ENCODE measurements around the gene ROPN1L.
"Not testable (repeated sequence)": the region's sequence is repeated elsewhere in the genome, so short reads cannot be mapped to it uniquely, and the experiment has no call there.

Gene ROPN1L

GRCh38 chr5:10501554-10502075 lies 59.9 kb downstream of the ROPN1L start:
- peak; percentile 38 for DNase-seq (ENCODE audit: low read depth)

- DNase-seq (ENCODE audit: low read depth): no peak
Observed at GRCh38 chr5:10502130-10502529, 60.5 kb downstream of the ROPN1L start.

- DNase-seq (ENCODE audit: low read depth): no peak
Observed at GRCh38 chr5:10502578-10502977, 60.9 kb downstream of the ROPN1L start.

GRCh38 chr5:10503321-10503720 lies 61.6 kb downstream of the ROPN1L start:
- DNase-seq (ENCODE audit: low read depth): no peak

GRCh38 chr5:10503997-10504793 lies 62.5 kb downstream of the ROPN1L start:
- DNase-seq (ENCODE audit: low read depth): no peak

- no peak for DNase-seq (ENCODE audit: low read depth)
Observed at GRCh38 chr5:10505517-10506095, 63.9 kb downstream of the ROPN1L start.

GRCh38 chr5:10506535-10506934 lies 64.9 kb downstream of the ROPN1L start:
- DNase-seq (ENCODE audit: low read depth): no peak

GRCh38 chr5:10507575-10508096 lies 66.0 kb downstream of the ROPN1L start:
- peak; percentile 78 for DNase-seq (ENCODE audit: low read depth)

- no peak for DNase-seq (ENCODE audit: low read depth)
Observed at GRCh38 chr5:10509575-10509974, 67.9 kb downstream of the ROPN1L start.

GRCh38 chr5:10511741-10512640 lies 70.3 kb downstream of the ROPN1L start:
- DNase-seq (ENCODE audit: low read depth): no peak

GRCh38 chr5:10513501-10514442 lies 72.1 kb downstream of the ROPN1L start:
- peak; percentile 95 for DNase-seq (ENCODE audit: low read depth)

- not testable (repeated sequence) for DNase-seq (ENCODE audit: low read depth)
Observed at GRCh38 chr5:10514572-10514971, 72.9 kb downstream of the ROPN1L start.

All from EH (cell line).